BE2C (cell line): Measurements from ENCODE around the gene PTH2R. TPM values are rescaled to one million over a fixed set of nuclear protein-coding genes. Genes with fewer than 3 reads are reported as not detected.
A peak's percentile ranks its signal among the peaks of the same experiment; 100 is the strongest.

Experiments used
- DNase-seq: peaks from one replicate; pipeline ENCODE4 v3.0.0-alpha.2; 2020
- H3K27me3 ChIP-seq: fragments of 250-450 bp; sonication (Bioruptor Pico); 2 replicates; pipeline ENCODE4 v1.5.1; 2020; ENCODE audit warnings: mild to moderate bottlenecking
- H3K36me3 ChIP-seq: fragments of 250-450 bp; sonication (Bioruptor Pico); 2 replicates; pipeline ENCODE4 v1.5.1; 2020; ENCODE audit warnings: mild to moderate bottlenecking
- H3K4me1 ChIP-seq: fragments of 250-450 bp; sonication (Bioruptor Pico); 2 replicates; pipeline ENCODE4 v1.5.1; 2020
- H3K4me3 ChIP-seq: 2 replicates; pipeline ENCODE4 v1.5.1; 2011; ENCODE audit warnings: low read depth, low read length
- H3K9me3 ChIP-seq: fragments of 250-450 bp; sonication (Bioruptor Pico); 2 replicates; pipeline ENCODE4 v1.5.1; 2020
- polyA plus RNA-seq: library from polyadenylated mRNA; unstranded; fragments of >200 nt; gene quantifications from one replicate; pipeline ENCODE4 v1.2.1, GENCODE V29; 2012; ENCODE audit warnings: low read depth, missing spikeins; ENCODE audit not compliant: insufficient read length, insufficient read depth
- TF ChIP-seq, protein P1 (sequence below): IDR thresholded peaks from 2 replicates; pipeline ENCODE4 v1.5.1; 2012; ENCODE audit warnings: mild to moderate bottlenecking, low read depth, low read length

PTH2R gene, protein sequence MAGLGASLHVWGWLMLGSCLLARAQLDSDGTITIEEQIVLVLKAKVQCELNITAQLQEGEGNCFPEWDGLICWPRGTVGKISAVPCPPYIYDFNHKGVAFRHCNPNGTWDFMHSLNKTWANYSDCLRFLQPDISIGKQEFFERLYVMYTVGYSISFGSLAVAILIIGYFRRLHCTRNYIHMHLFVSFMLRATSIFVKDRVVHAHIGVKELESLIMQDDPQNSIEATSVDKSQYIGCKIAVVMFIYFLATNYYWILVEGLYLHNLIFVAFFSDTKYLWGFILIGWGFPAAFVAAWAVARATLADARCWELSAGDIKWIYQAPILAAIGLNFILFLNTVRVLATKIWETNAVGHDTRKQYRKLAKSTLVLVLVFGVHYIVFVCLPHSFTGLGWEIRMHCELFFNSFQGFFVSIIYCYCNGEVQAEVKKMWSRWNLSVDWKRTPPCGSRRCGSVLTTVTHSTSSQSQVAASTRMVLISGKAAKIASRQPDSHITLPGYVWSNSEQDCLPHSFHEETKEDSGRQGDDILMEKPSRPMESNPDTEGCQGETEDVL
- polyA plus RNA-seq: 0.40 TPM

DNA sequence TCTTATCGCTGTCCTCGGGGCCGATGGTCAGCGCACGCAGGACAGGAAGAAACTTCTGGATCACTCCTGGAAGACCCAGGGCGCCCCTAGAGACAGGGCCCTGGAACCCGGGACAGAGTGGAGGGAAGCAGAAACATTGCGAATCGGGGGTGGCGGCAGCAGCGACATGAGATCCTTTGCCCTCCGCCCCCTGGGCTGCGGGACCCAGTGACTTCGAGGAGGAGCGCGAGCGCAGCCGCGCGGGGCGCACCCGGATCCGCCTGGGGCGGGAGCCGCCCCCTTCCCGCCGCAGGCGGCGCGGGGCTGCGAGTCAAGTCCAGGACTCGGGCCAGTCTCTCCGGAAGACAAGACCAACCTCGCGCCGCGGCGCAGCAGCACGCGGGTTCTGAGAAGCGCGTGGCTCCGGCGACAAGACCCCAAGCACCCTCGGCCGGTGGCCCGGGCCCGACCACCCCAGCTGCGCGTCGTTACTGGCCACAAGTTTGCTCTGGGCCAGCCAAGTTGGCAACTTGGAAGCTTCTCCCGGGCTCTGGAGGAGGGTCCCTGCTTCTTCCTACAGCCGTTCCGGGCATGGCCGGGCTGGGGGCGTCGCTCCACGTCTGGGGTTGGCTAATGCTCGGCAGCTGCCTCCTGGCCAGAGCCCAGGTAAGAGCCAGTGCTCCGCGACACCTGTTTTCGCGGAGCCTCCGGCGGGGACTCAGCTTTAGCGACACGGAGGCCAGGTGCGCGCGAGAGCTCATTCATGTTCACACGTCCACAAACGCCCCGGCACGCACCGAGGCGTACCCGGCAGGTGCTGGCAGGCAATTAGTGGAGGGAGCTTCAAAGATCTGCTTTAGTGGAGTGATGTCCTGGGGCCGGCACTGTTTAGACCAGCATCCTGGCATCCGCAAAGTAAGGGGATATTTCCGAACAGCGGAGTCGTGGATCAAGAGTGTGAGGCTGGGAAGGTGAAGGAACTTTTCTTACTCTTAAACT is at the start of gene PTH2R:
Gene PTH2R (plus strand): TSS at position 319 of the 978 bp plus-strand sequence. CDS start 252 bp downstream, at position 571.
- H3K4me3 ChIP-seq: peak within 1 kb of the TSS; percentile 61

DNA sequence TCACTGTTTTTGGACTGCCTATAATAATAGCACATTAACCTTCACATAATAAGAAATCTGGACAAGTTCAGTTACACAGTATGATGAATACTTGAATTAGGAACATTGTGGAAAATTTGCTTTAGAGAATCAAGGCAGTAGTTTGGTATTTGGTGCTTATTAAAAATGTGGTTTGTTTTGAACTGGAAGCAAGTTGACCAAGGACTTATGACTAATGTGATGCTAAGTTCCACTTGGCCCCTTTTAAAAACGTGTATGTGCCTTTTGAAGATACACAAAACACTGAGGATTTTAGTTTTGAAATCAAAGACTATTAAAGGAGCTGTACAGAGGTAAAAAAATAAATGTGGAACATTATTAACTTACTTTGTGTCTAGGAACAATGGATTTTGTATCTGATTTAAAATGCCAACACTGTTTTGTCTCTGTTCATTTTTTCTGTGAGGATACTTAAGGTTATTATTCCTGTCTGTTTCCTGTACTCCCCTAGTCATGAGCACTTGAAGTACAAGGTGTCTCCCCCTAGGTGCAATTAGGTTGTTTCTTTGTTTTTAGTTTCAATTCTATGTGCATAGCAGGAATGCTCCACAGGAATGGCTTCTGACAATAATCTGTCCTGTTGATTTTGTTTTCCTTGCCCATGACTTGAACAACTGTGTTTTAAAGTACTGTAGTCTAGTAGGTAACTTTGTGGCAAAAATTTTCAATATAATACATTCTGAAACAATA is 49.6 kb upstream of the PTH2R start:
- TF ChIP-seq, protein P1, sequence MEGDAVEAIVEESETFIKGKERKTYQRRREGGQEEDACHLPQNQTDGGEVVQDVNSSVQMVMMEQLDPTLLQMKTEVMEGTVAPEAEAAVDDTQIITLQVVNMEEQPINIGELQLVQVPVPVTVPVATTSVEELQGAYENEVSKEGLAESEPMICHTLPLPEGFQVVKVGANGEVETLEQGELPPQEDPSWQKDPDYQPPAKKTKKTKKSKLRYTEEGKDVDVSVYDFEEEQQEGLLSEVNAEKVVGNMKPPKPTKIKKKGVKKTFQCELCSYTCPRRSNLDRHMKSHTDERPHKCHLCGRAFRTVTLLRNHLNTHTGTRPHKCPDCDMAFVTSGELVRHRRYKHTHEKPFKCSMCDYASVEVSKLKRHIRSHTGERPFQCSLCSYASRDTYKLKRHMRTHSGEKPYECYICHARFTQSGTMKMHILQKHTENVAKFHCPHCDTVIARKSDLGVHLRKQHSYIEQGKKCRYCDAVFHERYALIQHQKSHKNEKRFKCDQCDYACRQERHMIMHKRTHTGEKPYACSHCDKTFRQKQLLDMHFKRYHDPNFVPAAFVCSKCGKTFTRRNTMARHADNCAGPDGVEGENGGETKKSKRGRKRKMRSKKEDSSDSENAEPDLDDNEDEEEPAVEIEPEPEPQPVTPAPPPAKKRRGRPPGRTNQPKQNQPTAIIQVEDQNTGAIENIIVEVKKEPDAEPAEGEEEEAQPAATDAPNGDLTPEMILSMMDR: no peak
- Histone ChIP-seq H3K9me3 (no peaks in the 10 kb centered on the region), H3K4me1 (no peaks in the 10 kb centered on the region), H3K36me3 (peaks cover 9% of the 10 kb centered on the region), H3K27me3 (no peaks in the 10 kb centered on the region), H3K4me3 (no peak overlapping the region)
- no peak for DNase-seq

More for the DNA sequence above, at the start of gene PTH2R:
- Histone ChIP-seq H3K27me3 (peaks cover 13% of the 10 kb centered on the region), H3K9me3 (no peaks in the 10 kb centered on the region), H3K4me1 (no peaks in the 10 kb centered on the region), H3K36me3 (no peaks in the 10 kb centered on the region)
- TF ChIP-seq, protein P1: peak; percentile 4; the same call in 1 of the 2 replicates
- DNase-seq: peak; percentile 56

DNA sequence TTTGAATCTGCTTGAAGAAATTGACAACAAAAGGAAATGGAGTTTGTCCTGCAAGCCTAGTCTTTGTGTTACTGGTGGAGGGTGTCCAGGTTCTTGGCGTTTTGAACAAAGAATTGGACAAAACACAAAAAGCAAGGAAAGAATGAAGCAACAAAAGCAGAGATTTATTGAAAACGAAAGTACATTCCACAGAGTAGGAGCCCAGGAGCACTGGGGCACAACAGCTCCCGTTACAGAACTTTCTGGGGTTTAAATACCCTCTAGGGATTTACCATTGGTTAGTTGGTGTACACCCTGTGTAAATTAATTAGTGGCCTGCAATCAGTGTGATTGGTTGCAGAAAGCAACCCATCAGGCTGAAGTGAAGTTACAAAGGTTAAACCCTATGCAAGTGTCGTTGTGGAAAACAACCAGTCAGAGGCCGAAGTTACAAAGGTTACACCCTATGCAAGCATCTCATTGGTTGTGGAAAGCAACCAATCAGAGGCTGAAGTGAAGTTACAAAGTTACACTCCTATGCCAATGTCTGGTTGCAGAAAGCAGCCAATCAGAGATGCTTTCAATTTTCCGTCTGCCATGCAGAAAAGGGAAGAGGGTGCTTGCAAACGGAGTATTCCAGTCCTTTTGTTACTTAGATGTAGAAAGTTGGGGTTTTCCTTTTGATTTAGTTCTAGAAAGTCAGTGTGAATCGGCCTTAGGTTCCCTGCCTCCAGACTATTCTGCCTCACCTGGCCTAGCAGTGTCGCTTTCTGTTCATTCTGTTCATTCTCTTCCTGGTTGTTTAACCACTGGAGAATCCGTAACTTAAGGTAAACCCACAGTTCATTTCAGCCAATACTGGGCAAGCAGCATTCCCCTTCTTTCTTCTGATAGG is 47.6 kb upstream of the PTH2R start:
- peaks cover 5% of the 10 kb centered on the region; the same call in 1 of the 2 replicates for H3K36me3 ChIP-seq
- peak overlapping the region; percentile 66 for H3K4me3 ChIP-seq

DNA sequence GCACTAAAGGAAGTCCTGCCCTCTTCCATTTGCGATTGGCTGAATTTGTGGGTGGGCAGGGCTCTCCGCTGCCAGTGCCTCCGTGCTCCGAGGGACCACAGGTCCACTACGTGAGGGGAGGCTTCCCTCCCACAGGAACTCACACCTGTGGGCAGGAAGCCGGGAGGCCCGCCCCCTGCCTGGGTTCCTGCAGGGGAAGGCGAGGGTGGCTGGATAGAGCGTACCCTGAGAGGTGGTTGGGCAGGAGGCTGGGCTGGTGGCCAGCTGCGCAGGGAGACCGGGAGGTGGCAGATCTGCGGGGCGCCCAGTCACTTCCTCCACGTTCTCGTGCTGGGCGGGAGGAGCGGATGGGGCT is 47.0 kb upstream of the PTH2R start:
- H3K27me3 ChIP-seq: no peaks in the 10 kb centered on the region
- DNase-seq: peak; percentile 91
- TF ChIP-seq, protein P1: no peak
- no peaks in the 10 kb centered on the region for H3K9me3 ChIP-seq
- H3K4me3 ChIP-seq: peak overlapping the region; percentile 66
- no peaks in the 10 kb centered on the region; the same call in 1 of the 2 replicates for H3K4me1 ChIP-seq
- H3K36me3 ChIP-seq: peaks cover 5% of the 10 kb centered on the region; the same call in 1 of the 2 replicates

More for the DNA sequence above, 47.6 kb upstream of the PTH2R start:
- no peaks in the 10 kb centered on the region for H3K9me3 ChIP-seq
- H3K4me1 ChIP-seq: no peaks in the 10 kb centered on the region; the same call in 1 of the 2 replicates
- peak; percentile 77 for DNase-seq
- TF ChIP-seq, protein P1: no peak
- no peaks in the 10 kb centered on the region for H3K27me3 ChIP-seq
